Endothelial cell of umbilical vein (primary cell): ENCODE data around the gene TBC1D21. TPM values are rescaled to one million over a fixed set of nuclear protein-coding genes. Genes with fewer than 3 reads are reported as not detected.

ENCODE experiments used
- BruUV-seq: library from RNA; stranded (reverse); fragments of 400-500 nt; replicated peaks from 2 replicates; lab custom pipeline; 2021; lab: Mats Ljungman, UMichigan
- CTCF ChIA-PET: fragments of 300-600, 350-600 bp; sonication (Branson Sonifier 250); formaldehyde crosslinking; loops from one replicate; lab custom pipeline; 2021; ENCODE audit warnings: antibody characterized with exemption, inconsistent platforms; lab: Charles Lee
- POLR2A ChIA-PET: fragments of 300-600, 350-600 bp; sonication (Branson Sonifier 250); formaldehyde crosslinking; loops from one replicate; lab custom pipeline; 2021; ENCODE audit warnings: antibody characterized with exemption, inconsistent platforms; lab: Charles Lee
- DNase-seq: peaks from one replicate; pipeline ENCODE4 v3.0.0-alpha.2; 2011; ENCODE audit warnings: low read depth, low spot score
- FAIRE-seq: peaks from 2 replicates; lab custom pipeline; 2011; peaks lifted over from hg19 to GRCh38; lab: Jason Lieb, UNC
- H2AFZ ChIP-seq: 2 replicates; pipeline ENCODE4 v1.6.0; 2012; ENCODE audit warnings: low read depth, low read length, control low read depth, inconsistent platforms
- H3K27ac ChIP-seq: 2 replicates; pipeline ENCODE4 v1.5.1; 2011; ENCODE audit warnings: low read depth, mild to moderate bottlenecking, control low read depth, low read length, moderate library complexity; ENCODE audit not compliant: insufficient read depth
- H3K27me3 ChIP-seq, 2 experiments: 2 replicates each; pipeline versions ENCODE4 v1.6.0 to v1.6.1; 2011; ENCODE audit warnings: low read length in 2 of 2, mixed read lengths in 1 of 2; ENCODE audit not compliant: control insufficient read depth in 2 of 2, insufficient read depth in 2 of 2
- H3K36me3 ChIP-seq, 2 experiments: 2 replicates in 1 of 2; 3 replicates in 1 of 2; pipeline ENCODE4 v1.5.1; 2011; ENCODE audit warnings: low read length in 2 of 2, mild to moderate bottlenecking in 1 of 2, moderate library complexity in 1 of 2; ENCODE audit not compliant: control insufficient read depth in 2 of 2, insufficient read depth in 2 of 2; ENCODE audit errors: extremely low read depth in 1 of 2
- H3K4me1 ChIP-seq: 3 replicates; pipeline ENCODE4 v1.5.1; 2011; ENCODE audit warnings: mild to moderate bottlenecking, low read length; ENCODE audit not compliant: control insufficient read depth, insufficient read depth; ENCODE audit errors: extremely low read depth
- H3K4me2 ChIP-seq: 2 replicates; pipeline ENCODE4 v1.6.1; 2011; ENCODE audit warnings: low read length, control low read depth, mixed read lengths; ENCODE audit not compliant: insufficient read depth
- H3K4me3 ChIP-seq, 3 experiments: fragments of 200-600 bp in 1 of 3; sonication (generic), shearing (Covaris generic) in 1 of 3; replicated peaks in 1 of 3; 2 replicates each; pipeline ENCODE4 v1.5.1; 2011 to 2016; ENCODE audit warnings: control low read depth in 3 of 3, low read length in 3 of 3, mild to moderate bottlenecking in 2 of 3, inconsistent platforms in 1 of 3, low read depth in 1 of 3, moderate library complexity in 1 of 3; ENCODE audit not compliant: insufficient read depth in 1 of 3
- H3K79me2 ChIP-seq: 2 replicates; pipeline ENCODE4 v1.6.0; 2012; ENCODE audit warnings: low read length, inconsistent platforms; ENCODE audit not compliant: control insufficient read depth, insufficient read depth
- H3K9ac ChIP-seq: replicated peaks from 2 replicates; pipeline ENCODE3; 2011; ENCODE audit warnings: low read length, control low read depth; ENCODE audit not compliant: insufficient read depth; ENCODE audit errors: extremely low read depth
- H3K9me1 ChIP-seq: replicated peaks from 3 replicates; pipeline ENCODE4 v1.6.0; 2011; ENCODE audit warnings: mild to moderate bottlenecking, low read length; ENCODE audit not compliant: control insufficient read depth, insufficient read depth; ENCODE audit errors: extremely low read depth
- H3K9me3 ChIP-seq: replicated peaks from 2 replicates; pipeline ENCODE4 v1.5.1; 2012; ENCODE audit warnings: low read length, inconsistent platforms; ENCODE audit not compliant: control insufficient read depth, insufficient read depth
- H4K20me1 ChIP-seq: replicated peaks from 2 replicates; pipeline ENCODE3; 2011; ENCODE audit warnings: mild to moderate bottlenecking, low read length; ENCODE audit not compliant: control insufficient read depth, insufficient read depth; ENCODE audit errors: extremely low read depth
- CTCF ChIP-seq, 2 donors: IDR thresholded peaks; 1 replicate in 1 of 2; 2 replicates in 1 of 2; pipeline ENCODE4 v1.5.1; 2011; ENCODE audit warnings: low read length in 2 of 2, mild to moderate bottlenecking in 2 of 2, moderate library complexity in 2 of 2, control low read depth in 1 of 2, inconsistent platforms in 1 of 2, low read depth in 1 of 2; ENCODE audit not compliant: insufficient read depth in 1 of 2; ENCODE audit errors: extremely low read depth in 1 of 2
- EZH2 ChIP-seq: IDR thresholded peaks from 2 replicates; pipeline ENCODE4 v1.6.1; 2012; ENCODE audit warnings: borderline replicate concordance, low read depth, mild to moderate bottlenecking, moderate library complexity, low read length, inconsistent platforms; ENCODE audit not compliant: severe bottlenecking
- FOS ChIP-seq: IDR thresholded peaks from 2 replicates; pipeline ENCODE4 v1.6.1; 2011; ENCODE audit warnings: mild to moderate bottlenecking, low read length, moderate library complexity, borderline replicate concordance; ENCODE audit not compliant: insufficient read depth
- GATA2 ChIP-seq: IDR thresholded peaks from 2 replicates; pipeline ENCODE4 v1.7.0; 2011; ENCODE audit warnings: low read depth, mild to moderate bottlenecking, moderate library complexity, mixed read lengths, low read length; ENCODE audit not compliant: insufficient read length, insufficient read depth
- JUN ChIP-seq: IDR thresholded peaks from 2 replicates; pipeline ENCODE4 v1.6.1; 2011; ENCODE audit warnings: borderline replicate concordance, low read depth; ENCODE audit not compliant: insufficient read length, insufficient read depth
- MAX ChIP-seq: IDR thresholded peaks from 2 replicates; pipeline ENCODE4 v1.6.1; 2011; ENCODE audit not compliant: insufficient read depth, insufficient read length
- MYC ChIP-seq: IDR thresholded peaks from one replicate; pipeline ENCODE4 v1.6.1; 2011; ENCODE audit warnings: mild to moderate bottlenecking, low read depth, low read length
- POLR2A ChIP-seq: IDR thresholded peaks from 2 replicates; pipeline ENCODE4 v1.6.1; 2012; ENCODE audit warnings: low read depth, mild to moderate bottlenecking, control low read depth, low read length
- POLR2AphosphoS5 ChIP-seq: IDR thresholded peaks from 2 replicates; pipeline ENCODE4 v1.6.1; 2012; ENCODE audit warnings: low read depth, mild to moderate bottlenecking, control low read depth, low read length, moderate library complexity; ENCODE audit not compliant: insufficient read depth
- dilution Hi-C: fragments of 300-500 bp; cut with MboI; formaldehyde crosslinking; loops from one replicate; pipeline ENCODE4 v1.15.0; 2019; ENCODE audit warnings: low sequenced_read_pairs; ENCODE audit not compliant: extremely low pct_ligation_motif_present
- intact Hi-C: fragments of 100-400 bp; cut with micrococcal nuclease; formaldehyde crosslinking; loops from one replicate; pipeline ENCODE4 v1.10.0; 2022
- polyA plus RNA-seq, 4 experiments: library from polyadenylated mRNA; depleted of rRNA in 3 of 4; stranded (reverse) in 3 of 4; unstranded in 1 of 4; fragments of >200 nt; gene quantifications; 2 replicates each; pipeline versions ENCODE4 v1.2.1 to v1.2.3, GENCODE V29; 2011 to 2012; ENCODE audit warnings: missing spikeins in 1 of 4
- total RNA-seq: library from RNA; stranded (reverse); gene quantifications from 2 replicates; pipeline ENCODE4 v1.2.3, GENCODE V29; 2021

TBC1D21 gene
- total and polyA plus RNA-seq, 2 donors (not counting 3 experiments of a cell fraction or from before 2014, with no cell fraction given) = not detected

GRCh38 chr15:73867426-73867825 lies 5.9 kb upstream of the TBC1D21 start:
- Histone ChIP-seq H3K36me3 (no peaks in the 10 kb centered on the region), H3K9me1 (no peaks in the 10 kb centered on the region), H3K27ac (no peak overlapping the region), H3K4me3 (no peak overlapping the region), H3K9ac (no peak overlapping the region), H3K79me2 (no peaks in the 10 kb centered on the region), H4K20me1 (no peaks in the 10 kb centered on the region), H2AFZ (no peak overlapping the region), H3K4me1 (peaks cover 8% of the 10 kb centered on the region), H3K4me2 (no peak overlapping the region), H3K9me3 (no peaks in the 10 kb centered on the region), H3K27me3 (peaks cover 13 to 25% of the 10 kb centered on the region in 2 experiments)
- CTCF ChIA-PET = interaction anchor here (1.0 to 2.2 kb wide), 2 partner anchors 9 to 26 kb away, joined by 3 to 5 read pairs; no protein-coding TSS in a partner anchor
- POLR2A ChIA-PET = no interaction called here
- TF ChIP-seq MYC = no peak
- TF ChIP-seq FOS = no peak
- no peak for TF ChIP-seq MAX
- FAIRE-seq (no peak), DNase-seq (no peak)
- no TSS peak for BruUV-seq
- intact Hi-C loops (no loop called here), dilution Hi-C loops (no loop called here)

GRCh38 chr15:73867956-73868355 lies 5.4 kb upstream of the TBC1D21 start:
- peaks cover 8% of the 10 kb centered on the region for H3K4me1 ChIP-seq
- H4K20me1 ChIP-seq = no peaks in the 10 kb centered on the region
- no peak for TF ChIP-seq GATA2
- no peak for TF ChIP-seq POLR2A
- TF ChIP-seq JUN = no peak
- no peak for TF ChIP-seq EZH2
- TF ChIP-seq FOS = no peak
- TF ChIP-seq MYC = no peak
- no peak for TF ChIP-seq CTCF (IDR thresholded peaks at IDR 0.05; ENCODE audit: extremely low read depth in 1 of 2, insufficient read depth in 1 of 2, low read depth in 1 of 2, low read length in 2 of 2)
- no peak for TF ChIP-seq POLR2AphosphoS5
- TF ChIP-seq MAX = no peak
- H3K4me2 ChIP-seq = no peak overlapping the region
- FAIRE-seq (no peak), DNase-seq (no peak)
- no peak overlapping the region for H3K9ac ChIP-seq
- H3K4me3 ChIP-seq = no peak overlapping the region
- no peak overlapping the region for H2AFZ ChIP-seq
- no peaks in the 10 kb centered on the region for H3K9me1 ChIP-seq
- no peaks in the 10 kb centered on the region for H3K9me3 ChIP-seq
- H3K27ac ChIP-seq = no peak overlapping the region
- dilution Hi-C loops = no loop called here
- H3K36me3 ChIP-seq = no peaks in the 10 kb centered on the region
- H3K79me2 ChIP-seq = no peaks in the 10 kb centered on the region
- POLR2A ChIA-PET = no interaction called here
- H3K27me3 ChIP-seq = peaks cover 17 to 21% of the 10 kb centered on the region in 2 experiments
- CTCF ChIA-PET = interaction anchor here (1.0 to 2.2 kb wide), 2 partner anchors 9 to 26 kb away, joined by 3 to 5 read pairs; no protein-coding TSS in a partner anchor
- intact Hi-C loops = no loop called here
- no TSS peak for BruUV-seq
